NCI-H526 treated with DMSO at 0.1 percent for 48 hours (cell line): ENCODE measurements around the gene PNPLA5.
"Not testable (repeated sequence)": the region's sequence is repeated elsewhere in the genome, so short reads cannot be mapped to it uniquely, and the experiment has no call there.

Experiments
- DNase-seq: peaks from one replicate; lab custom pipeline; 2025; lab: John Stamatoyannopoulos, UW

Gene PNPLA5

GRCh38 chr22:43891360-43892182, at the start of gene PNPLA5:
Gene PNPLA5 (minus strand): TSS chr22:43892013. CDS start chr22:43891880, 133 bp downstream.
- peak; percentile 0 for DNase-seq

GRCh38 chr22:43941449-43941848, 49.6 kb upstream of the PNPLA5 start:
- no peak for DNase-seq

GRCh38 chr22:43931771-43932170, 40.0 kb upstream of the PNPLA5 start:
- no peak for DNase-seq

GRCh38 chr22:43928908-43929307, 37.1 kb upstream of the PNPLA5 start:
- DNase-seq: no peak

GRCh38 chr22:43928468-43928867, 36.7 kb upstream of the PNPLA5 start:
- no peak for DNase-seq

- no peak for DNase-seq
Observed at GRCh38 chr22:43926349-43926710, 34.5 kb upstream of the PNPLA5 start.

GRCh38 chr22:43925433-43926348, 33.9 kb upstream of the PNPLA5 start:
- DNase-seq: no peak

GRCh38 chr22:43924877-43925276, 33.1 kb upstream of the PNPLA5 start:
- no peak for DNase-seq

GRCh38 chr22:43923631-43924464, 32.0 kb upstream of the PNPLA5 start, which contains the start of gene PNPLA3:
Gene PNPLA3 (plus strand): TSS chr22:43923805. CDS start chr22:43923912, 107 bp downstream.
- peak; percentile 48 for DNase-seq

- no peak for DNase-seq
Observed at GRCh38 chr22:43923191-43923590, 31.4 kb upstream of the PNPLA5 start.

- DNase-seq: no peak
Observed at GRCh38 chr22:43922123-43922522, 30.3 kb upstream of the PNPLA5 start.

- DNase-seq: no peak
Observed at GRCh38 chr22:43921370-43921769, 29.6 kb upstream of the PNPLA5 start.

- no peak for DNase-seq
Observed at GRCh38 chr22:43919106-43919973, 27.5 kb upstream of the PNPLA5 start.

- no peak for DNase-seq
Observed at GRCh38 chr22:43917521-43917920, 25.7 kb upstream of the PNPLA5 start.

- DNase-seq: no peak
Observed at GRCh38 chr22:43911351-43911750, 19.5 kb upstream of the PNPLA5 start.

- no peak for DNase-seq
Observed at GRCh38 chr22:43910178-43910695, 18.4 kb upstream of the PNPLA5 start.

- DNase-seq: no peak
Observed at GRCh38 chr22:43909708-43910107, 17.9 kb upstream of the PNPLA5 start.

- no peak for DNase-seq
Observed at GRCh38 chr22:43905681-43906080, 13.9 kb upstream of the PNPLA5 start.

- not testable (repeated sequence) for DNase-seq
Observed at GRCh38 chr22:43904412-43904811, 12.6 kb upstream of the PNPLA5 start.

GRCh38 chr22:43903033-43903432, 11.2 kb upstream of the PNPLA5 start:
- not testable (repeated sequence) for DNase-seq
